ENCODE data around the gene SLC38A1. TPM values are rescaled to one million over a fixed set of nuclear protein-coding genes. Genes with fewer than 3 reads are reported as not detected.
"Not testable (repeated sequence)": the region's sequence is repeated elsewhere in the genome, so short reads cannot be mapped to it uniquely, and the experiment has no call there.

SLC38A1 gene
- total RNA-seq, 1 experiment from 2014 or later = 91.2 TPM

- DNase-seq (ENCODE audit: low spot score) = no peak
Measured at GRCh38 chr12:46264057-46264456, 4.8 kb downstream of the SLC38A1 start.

- no peak for DNase-seq (ENCODE audit: low spot score)
Measured at GRCh38 chr12:46263140-46264016, 5.5 kb downstream of the SLC38A1 start.

- no peak for DNase-seq (ENCODE audit: low spot score)
Measured at GRCh38 chr12:46261646-46262045, 7.2 kb downstream of the SLC38A1 start.

- DNase-seq (ENCODE audit: low spot score) = no peak
Measured at GRCh38 chr12:46260913-46261476, 7.8 kb downstream of the SLC38A1 start.

- DNase-seq (ENCODE audit: low spot score) = no peak
Measured at GRCh38 chr12:46260124-46260912, 8.5 kb downstream of the SLC38A1 start.

- DNase-seq (ENCODE audit: low spot score) = no peak
Measured at GRCh38 chr12:46259713-46260112, 9.1 kb downstream of the SLC38A1 start.

- DNase-seq (ENCODE audit: low spot score) = no peak
Measured at GRCh38 chr12:46259071-46259470, 9.8 kb downstream of the SLC38A1 start.

GRCh38 chr12:46258129-46258528 is 10.7 kb downstream of the SLC38A1 start:
- DNase-seq (ENCODE audit: low spot score) = no peak

- DNase-seq (ENCODE audit: low spot score) = no peak
Measured at GRCh38 chr12:46256942-46257341, 11.9 kb downstream of the SLC38A1 start.

GRCh38 chr12:46253544-46254162 is 15.2 kb downstream of the SLC38A1 start:
- no peak for DNase-seq (ENCODE audit: low spot score)

- DNase-seq (ENCODE audit: low spot score) = not testable (repeated sequence)
Measured at GRCh38 chr12:46251994-46252393, 16.8 kb downstream of the SLC38A1 start.

- DNase-seq (ENCODE audit: low spot score) = not testable (repeated sequence)
Measured at GRCh38 chr12:46249960-46250359, 18.9 kb downstream of the SLC38A1 start.

GRCh38 chr12:46246021-46246700 is 22.7 kb downstream of the SLC38A1 start:
- DNase-seq (ENCODE audit: low spot score) = no peak

- DNase-seq (ENCODE audit: low spot score) = no peak
Measured at GRCh38 chr12:46244997-46245396, 23.8 kb downstream of the SLC38A1 start.

- DNase-seq (ENCODE audit: low spot score) = no peak
Measured at GRCh38 chr12:46244273-46244915, 24.4 kb downstream of the SLC38A1 start.

- no peak for DNase-seq (ENCODE audit: low spot score)
Measured at GRCh38 chr12:46242569-46242968, 26.3 kb downstream of the SLC38A1 start.

GRCh38 chr12:46240436-46240835 is 28.4 kb downstream of the SLC38A1 start:
- DNase-seq (ENCODE audit: low spot score) = no peak

GRCh38 chr12:46238821-46239220 is 30.0 kb downstream of the SLC38A1 start:
- DNase-seq (ENCODE audit: low spot score) = no peak

- no peak for DNase-seq (ENCODE audit: low spot score)
Measured at GRCh38 chr12:46237371-46238045, 31.3 kb downstream of the SLC38A1 start.

- DNase-seq (ENCODE audit: low spot score) = no peak
Measured at GRCh38 chr12:46234000-46234399, 34.8 kb downstream of the SLC38A1 start.
